GM19324 (cell line): ENCODE results near the gene ABCB4.

Source experiments
- ATAC-seq: cut with Tn5 transposase; IDR thresholded peaks from one replicate; pipeline ENCODE4 v1.9.1; 2021; ENCODE audit warnings: mild to moderate bottlenecking, moderate library complexity; ENCODE audit not compliant: unreplicated experiment, low FRiP score

Gene ABCB4

GRCh38 chr7:87475359-87476178 is at the start of gene ABCB4:
Gene ABCB4, minus strand, starts transcription at chr7:87475680. Its CDS starts 215 bp downstream, at chr7:87475465.
- peak; percentile 47 for ATAC-seq

- no peak for ATAC-seq
These were observed 43.3 kb upstream of the ABCB4 start for GRCh38 chr7:87518735-87519134.

- no peak for ATAC-seq
These were observed 42.4 kb upstream of the ABCB4 start for GRCh38 chr7:87517891-87518290.

DNA sequence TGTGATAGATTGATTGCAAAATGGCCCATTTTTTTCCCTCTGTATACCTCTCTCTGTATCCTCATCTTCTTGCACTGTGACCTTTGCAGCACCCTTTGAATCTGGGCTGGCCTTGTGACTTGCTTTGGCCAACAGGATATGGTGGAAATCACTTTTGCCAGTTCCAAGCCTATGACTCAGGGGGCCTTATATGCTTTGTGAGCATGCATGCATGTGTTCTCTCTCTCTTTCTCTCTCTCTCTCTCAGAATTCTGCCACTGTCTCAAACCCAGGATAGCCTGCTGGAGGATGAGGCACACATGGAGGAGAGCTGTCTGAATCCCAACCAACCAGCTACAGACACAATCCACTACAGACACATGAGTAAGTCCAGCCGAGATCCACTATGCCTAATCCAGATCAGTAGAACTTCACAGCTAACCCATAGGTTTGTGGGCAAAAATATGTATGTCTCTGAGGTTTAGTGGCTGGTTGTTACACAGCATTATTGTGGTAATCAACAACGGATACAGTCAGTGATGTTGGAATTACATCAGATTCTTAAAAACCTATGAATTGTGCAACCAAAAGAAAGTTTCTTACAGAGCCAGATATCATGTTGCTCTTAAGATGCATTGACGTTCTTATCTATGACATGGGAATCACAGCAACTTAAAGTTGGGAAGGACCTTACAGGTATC is 41.8 kb upstream of the ABCB4 start:
- ATAC-seq: no peak

GRCh38 chr7:87513735-87514335 is 38.4 kb upstream of the ABCB4 start:
- ATAC-seq: no peak

GRCh38 chr7:87512906-87513305 is 37.4 kb upstream of the ABCB4 start:
- no peak for ATAC-seq

- ATAC-seq: no peak
These were observed 36.0 kb upstream of the ABCB4 start for GRCh38 chr7:87511510-87511909.

DNA sequence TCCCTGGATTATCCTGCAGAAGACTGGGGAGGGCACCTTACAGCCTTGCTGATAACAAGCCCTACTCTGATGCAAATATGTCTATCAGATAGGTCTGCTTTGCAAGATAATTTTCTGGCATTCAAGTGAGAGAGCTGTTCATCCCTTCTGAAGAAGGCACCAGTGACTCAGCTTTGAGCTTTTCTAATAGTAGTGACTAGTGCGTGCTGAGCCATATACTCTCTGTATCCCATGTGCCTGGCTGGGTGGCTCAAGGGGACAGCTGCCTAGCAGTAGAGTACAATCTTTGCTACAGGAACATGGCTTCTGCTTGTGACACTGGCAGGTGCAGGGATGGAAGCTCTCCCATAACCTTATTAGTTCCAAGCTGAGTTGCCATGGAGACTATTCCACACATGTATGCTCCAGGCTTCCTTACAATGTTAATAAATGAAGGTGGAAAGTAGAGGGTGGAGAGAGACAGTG is 35.0 kb upstream of the ABCB4 start:
- no peak for ATAC-seq

DNA sequence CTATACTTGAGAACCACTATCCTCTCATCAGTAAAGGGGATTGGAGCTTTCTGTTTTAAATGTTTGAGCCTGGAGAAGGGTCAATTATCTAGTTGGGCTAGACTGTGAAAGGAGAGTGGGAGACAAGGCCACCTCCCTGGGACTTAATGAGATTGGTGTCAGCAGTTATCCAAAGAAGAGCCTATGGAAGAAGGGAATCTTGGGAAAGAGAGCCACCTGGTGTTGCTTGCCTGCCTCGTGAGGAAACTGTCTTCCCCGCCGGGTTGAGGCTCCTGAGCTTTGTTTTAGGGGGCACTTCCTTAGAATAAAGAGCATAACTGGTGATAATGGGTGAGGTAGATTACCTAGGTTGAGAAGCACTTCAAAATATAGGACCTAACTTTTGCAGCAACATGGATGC is 32.0 kb upstream of the ABCB4 start:
- no peak for ATAC-seq

GRCh38 chr7:87506246-87507180 is 31.0 kb upstream of the ABCB4 start:
- ATAC-seq: no peak

GRCh38 chr7:87505557-87506245 is 30.2 kb upstream of the ABCB4 start:
- ATAC-seq: no peak

GRCh38 chr7:87505122-87505521 is 29.6 kb upstream of the ABCB4 start:
- ATAC-seq: no peak

DNA sequence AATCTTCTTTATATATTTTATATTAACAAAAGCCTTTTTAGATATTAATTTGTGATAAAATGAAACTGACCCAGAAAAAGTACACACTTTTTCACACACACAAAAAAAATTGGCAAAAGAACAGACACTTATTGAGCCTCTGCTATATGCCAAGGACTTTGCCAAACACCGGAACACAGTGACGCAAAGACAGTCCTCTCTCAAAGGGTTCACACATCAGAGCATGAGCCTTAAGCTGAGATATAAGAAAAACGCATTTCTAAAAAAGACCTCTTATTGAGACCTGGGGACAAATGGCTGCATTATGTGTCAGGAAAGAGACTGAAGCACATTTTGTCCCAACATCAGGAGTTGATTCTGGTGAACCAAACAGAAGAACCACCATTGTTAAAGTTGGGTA is 24.0 kb upstream of the ABCB4 start:
- no peak for ATAC-seq

DNA sequence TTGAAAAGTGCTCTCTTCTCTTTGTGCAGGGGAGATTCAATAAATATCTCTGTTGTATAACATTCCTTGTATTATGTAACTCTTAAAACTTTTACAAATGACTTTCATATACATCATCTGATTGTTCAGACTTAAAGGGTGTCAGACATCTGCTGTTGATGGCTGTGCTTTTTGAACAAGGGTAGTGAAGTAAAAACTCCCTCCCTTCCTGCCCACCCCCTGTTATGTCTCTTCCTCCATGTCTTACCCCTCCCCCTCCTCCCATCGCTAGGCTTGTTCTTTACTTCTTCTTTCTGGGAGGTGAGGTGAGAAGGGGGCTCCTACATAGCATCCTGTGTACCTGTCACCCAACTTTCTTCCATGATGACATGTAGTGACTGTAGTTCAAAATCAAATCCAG is 23.4 kb upstream of the ABCB4 start:
- ATAC-seq: no peak

- ATAC-seq: no peak
These were observed 22.0 kb upstream of the ABCB4 start for GRCh38 chr7:87497482-87497881.

DNA sequence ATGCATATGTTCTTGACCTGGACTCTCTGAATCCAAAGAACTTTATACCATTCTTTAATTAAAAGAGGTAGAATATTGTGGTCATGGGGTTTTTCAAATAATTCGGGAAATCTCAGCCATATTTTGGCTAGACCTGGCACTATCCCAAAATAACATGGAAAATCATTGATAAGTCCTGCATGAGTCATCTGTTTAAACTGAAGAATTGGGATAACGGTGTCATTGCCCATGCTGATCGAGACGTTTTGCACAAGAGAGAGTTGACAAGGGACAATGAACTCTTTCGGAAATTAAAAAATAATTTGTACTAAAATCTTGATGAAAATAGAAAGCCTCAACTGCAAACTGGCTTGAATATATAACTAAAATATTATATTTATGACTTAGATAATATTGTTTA is 19.9 kb upstream of the ABCB4 start:
- ATAC-seq: no peak

DNA sequence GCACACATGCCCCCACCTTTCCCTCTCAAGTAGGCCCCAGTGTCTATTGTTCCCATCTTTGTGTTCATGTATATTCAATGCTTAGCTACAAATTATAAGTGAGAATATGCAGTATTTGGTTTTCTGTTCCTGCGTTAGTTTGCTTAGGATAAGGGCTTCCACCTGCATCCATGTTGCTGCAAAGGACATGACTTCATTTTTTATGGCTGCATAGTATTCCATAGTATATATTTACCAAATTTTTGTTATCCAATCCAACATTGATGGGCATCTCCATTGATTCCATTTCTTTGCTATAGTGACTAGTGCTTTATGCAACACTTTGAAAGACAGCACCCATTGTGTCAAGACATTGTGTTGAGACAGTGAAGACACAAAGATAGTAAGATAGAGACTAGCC is 19.0 kb upstream of the ABCB4 start:
- ATAC-seq: no peak

- ATAC-seq: no peak
These were observed 7.7 kb upstream of the ABCB4 start for GRCh38 chr7:87483131-87483530.

GRCh38 chr7:87482115-87482514 is 6.6 kb upstream of the ABCB4 start:
- no peak for ATAC-seq

DNA sequence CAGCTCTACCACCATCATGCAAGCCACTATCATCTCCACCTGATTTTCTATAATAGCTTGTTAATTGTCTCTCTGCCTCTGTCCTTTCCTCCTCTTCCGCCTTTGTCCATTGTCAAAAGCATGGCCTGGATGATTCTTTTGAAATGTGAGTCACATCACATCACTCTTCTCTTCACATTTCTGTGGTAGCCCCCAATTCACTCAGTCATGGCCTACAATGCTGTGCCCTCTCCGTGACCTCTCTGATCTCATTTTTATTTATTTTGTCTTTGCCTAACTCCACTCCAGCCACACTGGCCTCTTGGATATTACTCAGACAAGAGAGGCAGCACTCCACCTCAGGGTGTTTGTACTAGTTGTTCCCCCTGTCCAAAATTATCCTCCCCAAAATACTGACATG is 4.9 kb upstream of the ABCB4 start:
- ATAC-seq: no peak
